HG03469 (cell line): Measurements from ENCODE around the gene NXPH1.

Experiments used
- ATAC-seq: cut with Tn5 transposase; IDR thresholded peaks from one replicate; pipeline ENCODE4 v1.9.1; 2021; ENCODE audit warnings: mild to moderate bottlenecking, moderate library complexity, moderate number of reproducible peaks; ENCODE audit not compliant: unreplicated experiment

Gene NXPH1

DNA sequence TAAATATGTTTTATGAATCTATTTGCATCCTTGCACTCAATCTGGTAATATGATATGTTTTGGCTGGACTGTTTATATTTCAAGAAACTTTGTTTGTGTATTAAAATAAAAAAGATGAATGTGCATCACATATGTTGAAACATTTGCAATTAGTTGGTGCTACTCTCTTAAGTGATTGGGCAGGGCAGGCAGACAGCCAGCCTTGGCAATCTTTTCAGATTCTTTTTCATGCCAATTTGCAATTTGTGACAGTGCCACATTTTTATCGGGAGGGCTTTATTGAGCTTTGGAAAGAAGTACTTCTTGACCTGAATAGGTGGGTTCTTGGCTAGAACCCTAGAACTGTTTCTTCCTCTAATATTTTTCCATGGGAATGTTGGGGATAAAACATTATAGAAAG, 152.2 kb downstream of the NXPH1 start:
- no peak for ATAC-seq

- no peak for ATAC-seq
Measured at GRCh38 chr7:8590225-8590624, 156.8 kb downstream of the NXPH1 start.

GRCh38 chr7:8590791-8591190, 157.4 kb downstream of the NXPH1 start:
- no peak for ATAC-seq

GRCh38 chr7:8591289-8591688, 157.9 kb downstream of the NXPH1 start:
- no peak for ATAC-seq

GRCh38 chr7:8592167-8592566, 158.8 kb downstream of the NXPH1 start:
- no peak for ATAC-seq

DNA sequence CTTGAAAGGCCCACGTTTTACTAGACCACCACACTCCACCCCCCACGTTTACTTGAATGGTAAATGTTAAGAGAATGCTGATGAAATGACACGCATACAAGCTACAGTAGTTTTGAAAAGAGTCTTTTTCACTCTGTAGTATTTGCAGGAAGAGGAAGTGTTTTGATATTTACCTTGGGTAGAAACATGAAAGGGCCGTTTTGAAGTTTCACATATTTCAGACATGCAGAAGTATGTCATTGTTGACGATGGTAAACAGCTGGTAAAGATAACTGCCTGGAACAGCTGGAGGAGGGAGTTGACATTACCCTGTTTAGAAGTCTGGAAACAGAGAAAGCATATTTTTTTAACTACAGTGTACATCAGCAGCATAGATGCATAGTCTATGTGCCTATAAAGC, 160.7 kb downstream of the NXPH1 start:
- ATAC-seq, result no peak

GRCh38 chr7:8597565-8597964, 164.2 kb downstream of the NXPH1 start:
- no peak for ATAC-seq

DNA sequence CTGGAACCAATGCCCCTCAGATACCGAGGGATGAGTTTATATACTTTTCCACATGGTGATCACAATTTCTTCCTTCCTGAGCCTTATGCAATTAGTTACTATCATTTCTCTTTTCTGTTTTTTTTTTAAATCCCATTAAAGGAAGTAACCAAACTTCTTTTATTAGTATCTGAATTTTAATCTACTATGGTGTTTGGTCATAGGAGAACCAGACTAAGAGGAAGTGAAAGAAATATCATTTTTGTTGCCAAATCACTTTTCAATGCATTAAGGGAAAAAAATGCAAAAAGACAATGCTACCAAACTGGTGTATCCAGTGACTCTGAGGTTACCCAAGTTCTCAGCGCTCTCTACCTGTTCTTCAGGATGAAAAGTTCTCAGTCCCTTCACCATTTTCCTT, 167.7 kb downstream of the NXPH1 start:
- ATAC-seq, result no peak

DNA sequence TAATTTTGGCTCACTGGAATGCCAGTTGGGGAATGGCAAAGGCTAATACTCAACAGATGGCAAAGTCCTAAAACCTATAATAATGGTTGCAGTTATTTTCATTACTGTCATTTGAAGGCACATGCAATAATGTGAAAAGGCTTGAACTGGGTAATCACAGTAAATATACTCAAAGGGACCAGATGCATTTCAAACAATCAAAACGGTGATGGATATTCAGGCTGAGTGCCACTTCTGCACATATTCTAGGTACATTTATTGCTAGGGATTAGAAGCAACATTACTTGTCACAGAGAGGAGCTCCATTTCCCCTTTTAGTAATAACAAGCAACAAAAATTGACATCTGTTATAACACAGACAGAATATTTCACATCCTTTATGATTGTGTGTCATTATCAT, 171.8 kb downstream of the NXPH1 start:
- ATAC-seq, result no peak

- no peak for ATAC-seq
Measured at GRCh38 chr7:8612584-8612983, 179.2 kb downstream of the NXPH1 start.

DNA sequence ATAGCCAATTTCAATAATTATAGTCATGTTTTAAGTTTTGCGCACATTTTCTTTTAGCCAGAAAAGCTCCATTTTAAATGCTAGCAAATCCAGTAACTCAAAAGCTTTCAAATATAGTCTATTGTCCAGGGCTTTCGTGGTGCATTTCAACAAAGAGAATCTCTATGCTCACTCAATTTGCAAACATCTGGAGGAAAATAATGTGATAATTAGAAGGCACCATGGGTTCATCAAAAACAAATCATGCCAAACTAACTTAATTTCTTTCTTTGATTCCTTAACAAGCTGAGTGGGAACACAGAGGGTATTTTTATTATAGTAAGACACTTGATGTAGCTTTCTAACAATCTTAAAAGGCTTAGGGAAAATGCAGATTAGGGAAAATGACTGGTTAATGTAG, 179.8 kb downstream of the NXPH1 start:
- no peak for ATAC-seq

DNA sequence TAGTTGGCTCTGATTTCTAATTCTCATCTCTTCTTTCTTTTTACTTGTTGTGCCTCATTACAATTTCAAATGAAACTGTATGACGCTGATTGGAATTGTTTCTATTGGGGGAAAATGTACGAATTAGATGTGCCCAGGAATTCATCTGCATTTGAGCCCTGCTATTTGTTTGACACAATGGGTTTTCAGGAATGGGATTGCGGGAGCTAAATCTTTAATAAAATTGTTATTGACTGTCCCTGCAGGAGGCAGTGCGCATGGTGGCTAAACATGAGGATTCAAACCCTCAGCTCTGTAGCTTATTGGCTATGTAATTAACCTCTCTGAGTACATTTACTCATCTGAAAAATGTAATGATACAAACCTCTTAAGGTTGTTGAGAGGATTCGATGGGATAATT, 181.6 kb downstream of the NXPH1 start:
- ATAC-seq, result no peak

DNA sequence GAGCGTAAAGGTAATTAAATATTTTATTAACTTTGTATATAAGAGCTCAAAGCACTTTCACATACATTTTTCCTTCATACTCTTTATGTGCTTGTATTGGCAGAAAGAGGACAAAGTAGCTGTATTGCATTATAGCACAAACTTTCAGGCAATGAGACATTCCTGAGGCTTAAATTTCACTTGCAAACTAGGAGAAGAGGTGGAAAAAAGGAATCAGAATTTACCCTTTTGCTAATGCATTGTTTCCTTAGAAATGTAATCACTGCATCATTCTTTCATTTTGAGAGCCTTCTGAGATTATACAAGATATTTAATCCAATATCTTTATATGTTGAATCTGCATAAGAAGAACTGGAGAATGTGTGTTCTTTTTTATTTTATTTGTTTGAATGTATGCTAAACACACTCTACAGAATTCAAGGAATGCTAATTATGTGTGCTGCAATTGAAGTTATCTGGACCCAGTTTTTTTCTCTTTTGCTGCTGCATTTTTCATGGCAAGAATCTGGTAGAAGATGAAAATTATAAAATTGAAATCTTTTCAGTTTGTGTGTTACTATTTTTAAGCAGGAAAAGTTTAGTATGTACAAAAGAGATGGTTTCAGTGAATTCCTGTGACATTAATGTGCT, 185.1 kb downstream of the NXPH1 start:
- no peak for ATAC-seq

GRCh38 chr7:8620169-8620568, 186.8 kb downstream of the NXPH1 start:
- no peak for ATAC-seq

GRCh38 chr7:8625612-8626011, 192.2 kb downstream of the NXPH1 start:
- no peak for ATAC-seq

DNA sequence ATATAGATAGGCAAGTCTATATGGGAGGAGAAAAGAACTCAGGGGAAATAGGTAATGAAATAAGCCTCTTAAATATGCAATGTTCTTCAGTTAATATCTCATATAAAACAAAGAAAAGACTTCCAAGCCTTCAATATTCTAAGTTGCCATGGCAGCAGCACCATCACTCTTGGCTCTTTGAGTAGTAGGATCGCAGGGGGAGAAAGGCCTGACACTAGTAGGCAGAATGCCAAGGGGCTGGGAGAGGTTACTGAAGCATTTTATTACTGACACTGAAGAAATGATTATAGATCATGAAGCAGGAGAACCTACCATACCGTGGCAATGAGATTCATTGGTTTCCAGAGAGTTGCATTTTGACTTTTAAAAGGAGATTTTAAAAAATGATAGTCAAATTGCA, 193.9 kb downstream of the NXPH1 start:
- no peak for ATAC-seq

- no peak for ATAC-seq
Measured at GRCh38 chr7:8628656-8629055, 195.2 kb downstream of the NXPH1 start.

DNA sequence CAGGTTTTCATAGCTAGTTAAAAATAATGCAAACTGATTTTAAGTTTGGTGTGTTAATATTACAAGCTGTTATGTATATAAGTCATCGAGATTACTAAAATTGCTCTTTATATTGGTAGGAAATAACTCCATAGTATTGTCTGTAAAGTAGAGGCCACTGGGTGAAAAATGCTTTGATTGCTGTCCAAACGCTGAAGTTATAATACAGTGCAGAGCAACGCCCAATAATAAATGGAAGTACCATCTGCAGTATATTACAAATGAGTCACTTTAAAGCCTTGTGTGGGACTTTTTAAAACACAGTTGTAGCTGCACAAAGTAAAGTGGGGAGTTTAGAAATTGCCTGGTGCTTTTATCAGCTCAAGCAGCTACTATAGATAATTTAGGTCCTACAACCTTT, 196.1 kb downstream of the NXPH1 start:
- ATAC-seq, result no peak

- no peak for ATAC-seq
Measured at GRCh38 chr7:8637322-8637721, 203.9 kb downstream of the NXPH1 start.

DNA sequence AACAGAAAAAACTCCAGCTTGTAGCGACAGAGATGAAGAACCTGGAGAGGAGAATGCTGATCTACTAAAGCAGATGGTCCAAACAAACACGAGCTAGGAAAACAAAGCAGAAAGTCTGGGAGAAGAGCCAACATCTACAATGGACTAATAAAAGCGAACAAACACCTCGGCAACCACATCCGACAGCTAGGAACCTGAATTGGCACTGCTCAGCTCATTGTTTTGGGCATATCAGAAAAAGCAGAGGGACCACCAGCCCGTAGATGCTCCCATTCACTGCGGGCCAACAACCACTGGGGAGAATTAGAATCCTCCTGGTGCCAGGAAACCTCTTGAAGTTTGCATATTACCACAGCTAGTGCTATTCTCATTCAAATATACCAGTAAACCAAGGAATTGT, 204.7 kb downstream of the NXPH1 start:
- no peak for ATAC-seq

DNA sequence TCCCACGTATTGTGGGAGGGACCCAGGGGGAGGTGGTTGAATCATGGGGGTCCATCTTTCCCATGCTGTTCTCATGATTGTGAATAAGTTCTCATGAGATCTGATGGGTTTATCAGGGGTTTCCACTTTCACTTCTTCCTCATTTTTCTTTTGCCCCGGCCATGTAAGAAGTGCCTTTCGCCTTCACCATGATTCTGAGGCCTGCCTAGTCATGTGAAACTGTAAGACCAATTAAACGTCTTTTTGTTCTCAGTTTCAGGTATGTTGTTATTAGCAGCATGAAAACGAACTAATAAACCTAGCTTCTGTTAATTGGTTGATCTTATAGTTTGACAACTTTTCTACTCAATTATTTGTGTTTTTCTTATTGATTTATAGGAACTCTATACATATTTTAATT, 206.3 kb downstream of the NXPH1 start:
- ATAC-seq, result no peak

- no peak for ATAC-seq
Measured at GRCh38 chr7:8640671-8641070, 207.3 kb downstream of the NXPH1 start.
